DMS 273 treated with DMSO at 0.1 percent for 48 hours (cell line): ENCODE data around the gene EXOC5.

Experiments used
- DNase-seq: peaks from one replicate; lab custom pipeline; 2025; lab: John Stamatoyannopoulos, UW

EXOC5 gene

DNA sequence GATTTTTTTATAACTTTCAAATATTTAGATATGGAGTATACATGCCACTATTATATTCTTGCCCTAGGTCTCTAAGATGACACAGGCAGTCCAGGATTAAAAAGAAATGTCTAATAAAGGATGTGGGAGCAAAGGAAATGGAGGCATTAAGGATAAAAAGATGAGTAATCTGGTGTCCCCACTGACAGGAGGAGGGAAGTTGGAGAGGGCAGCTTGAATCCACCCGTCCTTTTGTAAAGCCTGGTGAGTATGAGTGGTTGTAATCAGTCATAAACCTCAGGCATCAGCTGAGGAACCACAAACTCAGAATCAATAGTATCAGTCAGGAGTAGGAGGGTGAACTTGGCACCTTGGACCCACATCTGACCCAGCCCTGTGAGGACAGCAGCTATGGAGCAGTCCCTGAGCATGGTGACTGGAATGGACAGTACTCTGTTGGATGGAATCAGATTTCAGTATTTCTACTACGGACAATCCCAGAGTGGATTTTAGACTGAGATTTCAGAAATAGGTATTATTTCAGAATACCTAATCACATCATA is 100.5 kb downstream of the EXOC5 start:
- DNase-seq: no peak

GRCh38 chr14:57161583-57162234 is 107.0 kb downstream of the EXOC5 start:
- DNase-seq: no peak

GRCh38 chr14:57160333-57160732 is 108.4 kb downstream of the EXOC5 start:
- DNase-seq: no peak

DNA sequence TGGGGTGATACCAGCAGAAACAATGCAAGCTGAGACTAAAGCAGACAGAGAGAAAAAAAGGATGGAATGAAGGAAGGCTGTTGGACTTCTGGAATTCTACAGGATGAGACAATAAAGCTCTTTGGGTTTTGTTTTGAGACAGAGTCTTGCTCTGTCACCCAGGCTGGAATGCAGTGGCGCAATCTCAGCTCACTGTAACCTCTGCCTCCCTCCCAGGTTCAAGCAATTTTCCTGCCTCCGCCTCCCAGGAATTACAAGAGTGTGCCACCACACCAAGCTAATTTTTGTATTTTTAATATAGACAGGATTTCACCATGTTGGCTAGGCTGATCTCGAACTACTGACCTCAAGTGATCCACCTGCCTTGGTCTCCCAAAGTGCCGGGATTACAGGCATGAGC is 115.4 kb downstream of the EXOC5 start:
- DNase-seq: no peak
